Activated CD4-positive, alpha-beta memory T cell treated with anti-CD3 and anti-CD28 coated beads for 36 hours (primary cell): ENCODE results near the gene NUBPL. TPM values are rescaled to one million over a fixed set of nuclear protein-coding genes. Genes with fewer than 3 reads are reported as not detected.
"Not testable (repeated sequence)": the region's sequence is repeated elsewhere in the genome, so short reads cannot be mapped to it uniquely, and the experiment has no call there.

Source experiments
- CTCF ChIA-PET: fragments of 350-600 bp; sonication (Branson Sonifier 250); formaldehyde crosslinking; loops from one replicate; lab custom pipeline; 2021; ENCODE audit warnings: antibody characterized with exemption, inconsistent platforms; lab: Charles Lee
- POLR2A ChIA-PET: fragments of 350-600 bp; sonication (Branson Sonifier 250); formaldehyde crosslinking; loops from one replicate; lab custom pipeline; 2021; ENCODE audit warnings: antibody characterized with exemption; lab: Charles Lee
- DNase-seq: peaks from one replicate; pipeline ENCODE4 v3.0.0-alpha.2; 2020
- H3K27ac Mint-ChIP-seq: one replicate; pipeline ENCODE4 v1.8.0; 2021; ENCODE audit warnings: mixed read lengths
- H3K27me3 Mint-ChIP-seq: one replicate; pipeline ENCODE4 v1.8.0; 2021; ENCODE audit warnings: mixed read lengths
- H3K36me3 Mint-ChIP-seq: one replicate; pipeline ENCODE4 v1.8.0; 2021; ENCODE audit warnings: mixed read lengths
- H3K4me1 Mint-ChIP-seq: one replicate; pipeline ENCODE4 v1.8.0; 2021; ENCODE audit warnings: low read depth, mixed read lengths
- H3K4me3 Mint-ChIP-seq: one replicate; pipeline ENCODE4 v1.8.0; 2021; ENCODE audit warnings: mild to moderate bottlenecking, mixed read lengths
- H3K9me3 Mint-ChIP-seq: one replicate; pipeline ENCODE4 v1.8.0; 2021; ENCODE audit warnings: mixed read lengths
- intact Hi-C: fragments of 100-400 bp; cut with micrococcal nuclease; formaldehyde crosslinking; loops from one replicate; pipeline ENCODE4 v1.15.1; 2023
- total RNA-seq, 2 experiments: library from RNA; stranded (reverse); gene quantifications; one replicate each; pipeline ENCODE4 v1.2.3, GENCODE V29; 2021

NUBPL gene
- total RNA-seq, 2 experiments from 2014 or later = 6.9 to 9.1 TPM

GRCh38 chr14:31879661-31880348 is 318.6 kb downstream of the NUBPL start:
- H3K27ac Mint-ChIP-seq = no peak overlapping the region
- ChIA-PET CTCF (no interaction called here), POLR2A (no interaction called here)
- DNase-seq = no peak
- intact Hi-C loops = no loop called here
- H3K4me1 Mint-ChIP-seq = no peaks in the 10 kb centered on the region
- no peak overlapping the region for H3K4me3 Mint-ChIP-seq
- H3K36me3 Mint-ChIP-seq = no peaks in the 10 kb centered on the region
- no peaks in the 10 kb centered on the region for H3K27me3 Mint-ChIP-seq
- no peaks in the 10 kb centered on the region for H3K9me3 Mint-ChIP-seq

- Mint-ChIP-seq H3K4me3 (no peak overlapping the region), H3K4me1 (no peaks in the 10 kb centered on the region), H3K9me3 (no peaks in the 10 kb centered on the region), H3K27me3 (no peaks in the 10 kb centered on the region), H3K27ac (no peak overlapping the region), H3K36me3 (no peaks in the 10 kb centered on the region)
- POLR2A ChIA-PET = no interaction called here
- CTCF ChIA-PET = no interaction called here
- DNase-seq = no peak
- intact Hi-C loops = no loop called here
Measured at GRCh38 chr14:31880935-31881334, 319.7 kb downstream of the NUBPL start.

- DNase-seq = no peak
- intact Hi-C loops = no loop called here
- ChIA-PET CTCF (interaction anchor here (0.9 kb wide), 1 partner anchor 16 kb away, joined by 3 read pairs; no protein-coding TSS in a partner anchor), POLR2A (no interaction called here)
- Mint-ChIP-seq H3K4me3 (no peak overlapping the region), H3K4me1 (no peaks in the 10 kb centered on the region), H3K36me3 (no peaks in the 10 kb centered on the region), H3K9me3 (no peaks in the 10 kb centered on the region), H3K27me3 (no peaks in the 10 kb centered on the region), H3K27ac (no peak overlapping the region)
Measured at GRCh38 chr14:31881531-31882310, 320.5 kb downstream of the NUBPL start.

- no peak overlapping the region for H3K4me3 Mint-ChIP-seq
- no peaks in the 10 kb centered on the region for H3K9me3 Mint-ChIP-seq
- no peaks in the 10 kb centered on the region for H3K27me3 Mint-ChIP-seq
- CTCF ChIA-PET = no interaction called here
- no peaks in the 10 kb centered on the region for H3K4me1 Mint-ChIP-seq
- intact Hi-C loops = no loop called here
- no peaks in the 10 kb centered on the region for H3K36me3 Mint-ChIP-seq
- no peak for DNase-seq
- no peak overlapping the region for H3K27ac Mint-ChIP-seq
- POLR2A ChIA-PET = no interaction called here
Measured at GRCh38 chr14:31884238-31884637, 323.0 kb downstream of the NUBPL start.

- Mint-ChIP-seq H3K27me3 (no peaks in the 10 kb centered on the region), H3K4me3 (no peak overlapping the region), H3K9me3 (no peaks in the 10 kb centered on the region), H3K4me1 (no peaks in the 10 kb centered on the region), H3K27ac (no peak overlapping the region), H3K36me3 (no peaks in the 10 kb centered on the region)
- ChIA-PET POLR2A (no interaction called here), CTCF (no interaction called here)
- intact Hi-C loops = no loop called here
- no peak for DNase-seq
Measured at GRCh38 chr14:31884776-31885379, 323.7 kb downstream of the NUBPL start.

GRCh38 chr14:31886156-31886835 is 325.1 kb downstream of the NUBPL start:
- POLR2A ChIA-PET = no interaction called here
- no peak overlapping the region for H3K27ac Mint-ChIP-seq
- no peaks in the 10 kb centered on the region for H3K4me1 Mint-ChIP-seq
- no peak for DNase-seq
- intact Hi-C loops = no loop called here
- no peaks in the 10 kb centered on the region for H3K27me3 Mint-ChIP-seq
- no peak overlapping the region for H3K4me3 Mint-ChIP-seq
- H3K9me3 Mint-ChIP-seq = no peaks in the 10 kb centered on the region
- no peaks in the 10 kb centered on the region for H3K36me3 Mint-ChIP-seq
- CTCF ChIA-PET = no interaction called here

GRCh38 chr14:31887929-31888580 is 326.9 kb downstream of the NUBPL start:
- no peaks in the 10 kb centered on the region for H3K36me3 Mint-ChIP-seq
- no peaks in the 10 kb centered on the region for H3K27me3 Mint-ChIP-seq
- ChIA-PET POLR2A (no interaction called here), CTCF (no interaction called here)
- no peaks in the 10 kb centered on the region for H3K9me3 Mint-ChIP-seq
- intact Hi-C loops = no loop called here
- H3K4me3 Mint-ChIP-seq = no peak overlapping the region
- H3K27ac Mint-ChIP-seq = no peak overlapping the region
- no peak for DNase-seq
- H3K4me1 Mint-ChIP-seq = no peaks in the 10 kb centered on the region

GRCh38 chr14:31889297-31889696 is 328.1 kb downstream of the NUBPL start:
- no peak for DNase-seq
- Mint-ChIP-seq H3K9me3 (no peaks in the 10 kb centered on the region), H3K4me3 (no peak overlapping the region), H3K27ac (no peak overlapping the region), H3K27me3 (no peaks in the 10 kb centered on the region), H3K4me1 (no peaks in the 10 kb centered on the region), H3K36me3 (no peaks in the 10 kb centered on the region)
- ChIA-PET CTCF (no interaction called here), POLR2A (no interaction called here)
- intact Hi-C loops = no loop called here

- H3K4me1 Mint-ChIP-seq, POLR2A ChIA-PET, H3K4me3 Mint-ChIP-seq, H3K36me3 Mint-ChIP-seq, H3K27ac Mint-ChIP-seq, H3K27me3 Mint-ChIP-seq, CTCF ChIA-PET, DNase-seq, intact Hi-C loops, H3K9me3 Mint-ChIP-seq: not testable (repeated sequence)
Measured at GRCh38 chr14:31890202-31890601, 329.0 kb downstream of the NUBPL start.

- intact Hi-C loops = no loop called here
- H3K27ac Mint-ChIP-seq = no peak overlapping the region
- H3K9me3 Mint-ChIP-seq = no peaks in the 10 kb centered on the region
- ChIA-PET POLR2A (interaction anchor here (0.6 kb wide), 1 partner anchor 172 kb away, joined by 3 read pairs; no protein-coding TSS in a partner anchor), CTCF (no interaction called here)
- H3K27me3 Mint-ChIP-seq = no peaks in the 10 kb centered on the region
- no peak overlapping the region for H3K4me3 Mint-ChIP-seq
- no peaks in the 10 kb centered on the region for H3K4me1 Mint-ChIP-seq
- no peaks in the 10 kb centered on the region for H3K36me3 Mint-ChIP-seq
- DNase-seq = no peak
Measured at GRCh38 chr14:31893221-31893757, 332.1 kb downstream of the NUBPL start.

- no peaks in the 10 kb centered on the region for H3K4me1 Mint-ChIP-seq
- H3K9me3 Mint-ChIP-seq = no peaks in the 10 kb centered on the region
- H3K27ac Mint-ChIP-seq = no peak overlapping the region
- CTCF ChIA-PET = no interaction called here
- no peak overlapping the region for H3K4me3 Mint-ChIP-seq
- POLR2A ChIA-PET = no interaction called here
- DNase-seq = no peak
- intact Hi-C loops = no loop called here
- H3K27me3 Mint-ChIP-seq = no peaks in the 10 kb centered on the region
- no peaks in the 10 kb centered on the region for H3K36me3 Mint-ChIP-seq
Measured at GRCh38 chr14:31894351-31894750, 333.1 kb downstream of the NUBPL start.
